HG03469 (cell line): Measurements from ENCODE around the gene CENPU.

ENCODE experiments used
- ATAC-seq: cut with Tn5 transposase; IDR thresholded peaks from one replicate; pipeline ENCODE4 v1.9.1; 2021; ENCODE audit warnings: mild to moderate bottlenecking, moderate library complexity, moderate number of reproducible peaks; ENCODE audit not compliant: unreplicated experiment

Gene CENPU

DNA sequence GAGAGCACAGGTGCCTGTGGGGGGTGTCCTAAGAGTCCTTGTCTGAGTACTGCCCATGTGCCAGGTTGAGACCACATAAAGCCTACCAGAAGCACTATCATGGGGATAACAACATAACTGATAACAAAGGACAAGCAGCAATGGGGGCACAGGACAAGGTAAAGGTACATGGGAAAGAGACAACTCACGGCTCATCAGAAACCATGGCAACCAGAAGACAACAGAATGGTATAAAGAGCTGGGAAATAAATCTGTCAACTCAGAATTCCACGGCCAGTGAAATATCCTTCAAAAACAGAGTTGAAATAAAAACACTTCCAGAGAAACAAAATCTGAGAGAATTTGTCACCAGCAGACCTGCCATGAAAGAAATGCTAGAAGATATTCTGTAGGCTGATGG lies 20.0 kb downstream of the CENPU start:
- no peak for ATAC-seq

DNA sequence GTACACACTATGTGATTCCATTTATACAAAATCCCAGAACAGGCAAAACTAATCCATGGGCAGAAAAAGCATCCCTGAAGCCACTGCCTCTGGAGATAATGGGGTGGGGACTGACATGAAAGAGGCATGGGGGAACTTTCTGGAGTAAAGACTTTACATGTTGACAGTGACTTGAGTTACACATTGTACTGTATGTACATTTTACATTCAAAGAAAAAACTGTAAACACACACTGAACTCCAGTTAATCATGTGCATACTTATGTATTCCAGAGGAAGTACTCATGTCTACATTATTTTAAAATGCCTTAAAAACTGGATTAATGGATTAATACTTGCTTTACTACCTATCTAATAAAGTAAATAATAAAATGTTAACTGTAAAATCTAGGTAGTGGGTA lies 21.6 kb downstream of the CENPU start:
- ATAC-seq, result no peak

DNA sequence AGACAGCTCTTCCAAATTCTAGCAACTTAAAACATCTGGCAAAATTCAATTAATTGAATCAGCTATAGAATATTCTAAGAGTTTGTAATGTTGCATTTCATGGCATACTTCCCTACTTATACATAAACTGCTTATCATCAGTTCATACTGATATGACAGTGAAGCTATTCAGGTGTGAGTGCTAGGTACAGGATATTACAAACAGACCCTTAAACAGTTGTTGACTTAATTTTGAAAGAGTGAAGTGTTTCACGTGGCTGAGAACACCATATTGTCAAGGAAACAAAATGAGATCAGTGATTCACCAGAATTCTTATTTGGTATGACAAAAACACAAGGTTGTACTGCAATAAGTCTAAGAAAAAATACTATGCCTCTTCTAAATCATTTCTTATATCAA lies 27.4 kb downstream of the CENPU start:
- ATAC-seq, result no peak

DNA sequence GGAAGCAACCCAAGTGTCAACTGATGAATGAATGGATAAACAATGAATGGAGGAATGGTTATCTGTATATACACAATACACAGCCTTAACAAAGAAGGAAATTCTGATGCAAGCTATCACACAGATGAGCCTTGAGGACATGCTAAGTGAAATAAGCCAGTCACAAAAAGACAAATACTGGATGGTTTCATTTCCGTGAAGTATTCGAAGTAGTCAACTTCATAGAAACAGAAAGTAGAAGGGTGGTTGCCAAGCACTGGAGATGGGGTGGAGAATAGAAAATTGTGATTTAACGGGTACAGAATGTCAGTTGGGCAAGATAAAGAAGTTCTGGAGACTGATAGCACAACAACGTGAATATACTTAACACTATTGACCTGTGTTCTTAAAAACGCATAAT lies 28.2 kb downstream of the CENPU start:
- ATAC-seq, result no peak

DNA sequence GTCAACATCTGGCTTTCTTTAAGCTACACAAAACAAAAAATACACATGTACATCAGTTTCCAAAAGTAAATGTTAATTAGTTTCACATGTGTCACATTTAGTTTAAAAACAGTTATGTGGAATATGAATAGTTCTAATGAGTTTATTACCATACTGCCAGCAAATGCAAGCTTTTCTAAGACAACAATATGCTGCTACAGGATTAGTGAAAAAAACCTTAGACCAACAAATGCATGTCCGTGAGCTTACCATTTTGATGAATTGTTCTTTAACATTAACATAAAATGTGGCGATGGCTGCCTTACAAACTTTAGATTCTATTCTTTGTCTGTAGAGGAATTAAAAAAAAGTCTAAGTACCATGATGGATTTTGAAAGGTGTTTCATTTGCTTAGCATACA lies 31.8 kb downstream of the CENPU start:
- no peak for ATAC-seq

DNA sequence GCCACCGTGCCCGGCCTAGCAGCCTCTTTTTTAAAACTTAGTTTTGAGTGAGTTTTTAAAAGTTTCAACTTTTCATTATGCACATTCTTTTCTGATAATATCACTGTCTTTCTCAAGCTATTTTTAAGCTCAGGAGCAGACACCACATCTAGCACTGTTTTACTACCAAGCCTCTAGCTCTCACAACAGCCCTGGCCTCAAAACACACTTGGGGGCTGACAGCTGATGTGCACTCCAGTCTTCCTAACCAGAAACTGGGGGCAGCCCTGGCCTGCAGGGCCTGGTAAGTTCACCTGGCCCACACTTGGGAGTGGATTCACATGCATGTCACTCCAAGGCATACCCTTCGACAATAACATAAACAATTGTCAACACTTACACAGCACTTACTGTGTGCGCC lies 34.0 kb downstream of the CENPU start:
- ATAC-seq, result no peak

- no peak for ATAC-seq
Measured at GRCh38 chr4:184697956-184698355, 35.9 kb downstream of the CENPU start.

DNA sequence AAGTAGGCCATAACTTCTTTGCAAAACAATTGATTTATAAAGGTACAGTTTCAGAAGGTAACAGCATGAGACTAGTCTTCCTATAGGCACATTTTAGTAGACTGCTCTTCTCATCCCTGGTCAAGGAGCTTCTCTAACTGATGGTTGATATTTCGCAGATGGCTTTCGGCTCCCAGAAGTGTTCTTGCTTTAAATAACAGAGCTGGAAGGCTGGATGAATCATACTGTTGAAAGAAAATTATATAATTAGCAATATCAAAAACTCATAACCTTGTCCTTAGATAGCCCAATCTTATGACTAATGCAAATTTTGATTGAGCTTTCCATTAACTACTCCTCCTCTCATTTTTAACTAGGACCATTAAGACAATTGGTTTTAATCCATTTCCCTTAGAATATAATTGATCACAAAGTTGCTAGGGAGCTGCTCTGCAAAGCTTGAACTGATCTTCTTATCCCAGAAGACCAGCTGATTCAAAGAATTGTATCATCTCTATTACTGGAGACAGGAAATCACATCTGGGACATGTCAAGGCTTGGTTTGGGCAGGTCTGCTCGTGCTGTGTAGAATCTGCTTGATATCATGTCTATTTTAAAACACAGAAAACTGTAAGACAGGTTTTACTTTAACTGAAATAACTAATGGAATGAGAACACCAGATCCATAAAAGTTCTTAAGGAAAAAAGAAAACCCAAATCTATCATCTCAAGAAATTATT lies 38.6 kb downstream of the CENPU start:
- ATAC-seq, result no peak

- no peak for ATAC-seq
Measured at GRCh38 chr4:184694412-184694956, 39.4 kb downstream of the CENPU start.

DNA sequence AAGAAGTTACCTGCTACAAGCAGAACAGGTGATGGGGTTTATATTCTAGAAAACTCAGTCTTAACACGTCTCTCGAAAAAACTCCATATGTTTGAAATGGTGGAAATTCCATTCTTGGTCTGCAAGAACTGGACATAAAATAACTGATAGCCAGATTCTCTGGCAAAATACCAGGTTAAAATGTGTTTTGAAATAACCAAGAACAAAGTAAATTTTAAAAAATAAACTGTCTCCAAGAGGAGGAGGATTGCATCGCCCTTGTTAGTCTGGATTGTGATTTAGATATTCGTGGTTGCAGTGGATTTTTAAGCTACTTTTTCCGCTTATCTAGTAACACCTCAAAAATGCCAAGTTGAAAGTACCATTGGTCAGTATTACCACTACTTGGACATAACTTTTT lies 40.8 kb downstream of the CENPU start:
- ATAC-seq, result no peak

DNA sequence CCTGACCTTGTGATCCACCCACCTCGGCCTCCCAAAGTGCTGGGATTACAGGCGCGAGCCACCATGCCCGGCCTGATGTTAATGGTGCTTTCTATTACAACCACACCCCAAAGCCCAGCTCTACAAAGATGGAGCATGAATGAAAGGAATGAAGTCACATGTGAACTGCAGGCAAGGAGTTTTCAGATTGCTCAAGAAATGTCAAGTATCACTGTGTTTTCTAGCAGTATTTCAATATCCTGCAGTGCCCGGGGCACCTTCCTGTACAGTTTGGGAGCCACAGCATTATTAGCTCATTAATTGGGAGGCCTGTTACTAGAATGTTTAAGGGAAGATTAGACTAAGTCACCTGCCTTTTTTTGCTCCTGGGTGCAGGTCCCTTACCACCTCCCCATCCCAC lies 44.2 kb downstream of the CENPU start:
- no peak for ATAC-seq

DNA sequence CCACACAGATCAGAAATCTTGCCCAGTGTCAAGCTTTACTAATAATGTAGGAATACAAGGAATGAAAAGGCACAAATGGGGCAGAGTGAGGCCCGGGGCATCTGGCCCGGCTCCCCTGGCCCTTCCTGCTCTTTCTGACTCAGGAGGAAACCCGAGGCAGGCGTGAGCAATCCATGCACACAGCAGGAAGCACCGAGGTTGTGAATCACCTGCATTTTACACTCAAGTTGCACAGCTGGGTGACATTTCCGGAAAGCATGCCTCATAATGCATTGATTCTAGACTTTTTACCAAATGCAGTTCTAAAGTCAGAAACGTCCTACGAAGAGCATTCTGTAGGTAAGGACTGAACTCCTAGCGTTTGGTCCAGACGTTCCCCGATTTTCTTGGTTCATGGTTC lies 45.4 kb downstream of the CENPU start:
- ATAC-seq, result no peak

DNA sequence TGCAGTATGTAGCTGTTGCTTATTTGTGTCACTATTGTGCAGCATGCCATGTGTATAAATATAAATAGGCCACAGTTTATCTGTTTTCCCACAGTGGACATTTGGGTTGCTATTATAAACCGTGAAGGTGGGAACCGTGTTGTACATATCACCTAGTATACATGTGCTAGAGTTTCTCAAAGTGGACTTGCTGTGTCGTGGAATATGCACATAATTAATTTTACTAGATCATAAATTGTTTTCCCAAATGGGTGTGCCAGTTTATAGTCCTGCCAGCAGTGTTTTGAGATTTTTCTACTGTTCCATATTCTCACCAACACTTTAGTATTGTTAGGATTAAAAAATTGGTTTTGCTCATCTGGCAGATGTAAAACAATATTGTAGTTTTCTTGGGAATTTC lies 45.9 kb downstream of the CENPU start:
- no peak for ATAC-seq

DNA sequence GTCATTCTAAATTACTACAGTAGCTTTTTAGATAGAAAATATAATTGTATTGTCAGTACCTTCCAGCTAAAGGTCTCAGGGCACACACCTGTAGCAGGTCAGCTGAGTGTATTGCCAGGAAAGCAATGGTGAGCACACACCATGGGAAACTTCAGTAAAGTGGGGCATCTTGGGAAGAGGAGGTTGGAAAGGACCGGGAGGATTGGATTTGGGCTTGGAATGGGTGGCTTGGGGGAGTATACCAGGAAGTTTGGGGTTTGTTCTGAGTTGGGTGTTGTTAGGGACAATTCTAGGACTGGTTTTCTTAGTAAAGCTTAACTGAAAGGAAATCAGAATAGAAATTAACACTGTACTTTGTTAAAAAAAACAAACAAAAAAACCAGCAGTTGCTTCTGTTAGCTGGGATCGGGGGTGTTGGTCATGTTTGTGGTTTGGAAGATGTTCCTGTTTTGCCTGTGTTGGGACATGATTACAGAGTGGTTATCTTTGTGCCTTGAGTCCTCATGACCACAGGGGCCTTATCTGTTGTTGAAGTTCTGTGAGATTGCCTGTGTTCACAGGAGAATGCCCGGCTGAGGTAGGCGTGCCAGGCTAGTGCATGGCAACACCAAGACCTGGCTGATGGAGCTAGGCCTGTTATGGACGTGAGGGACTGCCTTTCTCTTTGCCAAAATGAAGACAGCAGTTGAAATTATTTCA lies 49.3 kb downstream of the CENPU start:
- no peak for ATAC-seq

- ATAC-seq, result no peak
Measured at GRCh38 chr4:184681916-184682315, 52.0 kb downstream of the CENPU start.

DNA sequence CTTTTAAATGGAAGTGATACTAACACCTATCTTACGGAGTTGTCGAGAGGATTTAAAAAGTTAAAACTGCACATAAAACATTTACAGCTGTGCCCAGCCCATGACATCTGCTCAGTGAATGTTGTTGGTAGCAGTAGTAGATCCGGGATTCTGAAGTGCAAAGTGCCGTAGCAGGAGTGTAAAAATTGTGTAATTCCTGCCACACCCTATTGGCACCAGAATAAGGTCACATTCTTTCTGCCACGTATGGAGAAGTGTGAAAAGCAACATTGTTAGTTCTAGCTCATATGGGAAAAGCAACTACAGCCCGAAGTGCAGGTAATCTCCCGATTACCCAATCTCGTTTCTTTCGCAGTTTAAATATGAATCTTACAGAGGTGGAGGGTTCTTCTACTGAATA lies 53.2 kb downstream of the CENPU start:
- ATAC-seq, result no peak

GRCh38 chr4:184675821-184676492 lies 57.9 kb downstream of the CENPU start:
- ATAC-seq, result no peak

DNA sequence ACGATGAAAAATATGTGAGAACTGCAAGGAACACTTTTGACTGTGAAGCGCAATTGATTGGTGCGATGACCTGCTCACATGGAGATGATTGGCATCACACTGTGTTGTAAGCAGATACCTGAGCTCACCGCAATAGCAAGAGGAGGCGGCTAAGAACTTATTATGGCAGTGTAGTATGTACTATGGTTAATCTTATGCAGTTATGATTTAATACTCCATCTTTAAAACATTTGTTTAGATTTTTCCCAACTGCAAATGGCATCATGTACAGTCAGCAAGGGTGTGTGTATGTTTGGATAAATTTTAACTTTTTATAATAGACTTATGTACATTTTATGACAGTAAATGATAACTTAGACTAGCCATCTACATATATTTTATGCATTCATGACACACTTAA lies 58.9 kb downstream of the CENPU start:
- no peak for ATAC-seq

DNA sequence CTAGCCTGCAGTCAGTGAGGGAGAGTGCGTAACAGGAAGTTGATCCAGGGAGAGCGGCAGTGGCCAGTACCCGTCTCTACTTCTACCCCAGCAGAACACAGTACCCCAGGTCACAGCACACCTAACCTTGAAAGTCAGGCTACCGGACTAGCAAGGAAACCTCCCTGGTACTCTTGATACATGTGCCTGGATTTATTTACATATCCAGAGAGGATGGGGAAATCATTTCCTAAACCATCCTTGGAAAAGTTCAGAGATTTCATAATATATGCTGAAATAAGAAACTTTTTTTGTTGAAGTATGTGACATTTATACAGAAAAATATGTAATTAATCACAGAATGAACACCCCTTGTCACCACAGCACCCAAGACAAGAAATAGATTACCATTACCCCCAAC lies 59.9 kb downstream of the CENPU start:
- ATAC-seq, result no peak

- no peak for ATAC-seq
Measured at GRCh38 chr4:184672741-184673140, 61.2 kb downstream of the CENPU start.

GRCh38 chr4:184671101-184671500 lies 62.8 kb downstream of the CENPU start:
- ATAC-seq, result no peak

- no peak for ATAC-seq
Measured at GRCh38 chr4:184669251-184669650, 64.6 kb downstream of the CENPU start.
